GM19324 (cell line): ENCODE measurements around the gene GAN.

Experiments
- ATAC-seq: cut with Tn5 transposase; IDR thresholded peaks from one replicate; pipeline ENCODE4 v1.9.1; 2021; ENCODE audit warnings: mild to moderate bottlenecking, moderate library complexity; ENCODE audit not compliant: unreplicated experiment, low FRiP score

The GAN gene

GRCh38 chr16:81350306-81350615 lies 35.5 kb downstream of the GAN start:
- ATAC-seq: no peak

- ATAC-seq: no peak
These were observed 39.1 kb downstream of the GAN start for GRCh38 chr16:81353895-81354294.

GRCh38 chr16:81357711-81358260 lies 43.0 kb downstream of the GAN start:
- ATAC-seq: no peak

GRCh38 chr16:81358860-81359259 lies 44.1 kb downstream of the GAN start:
- ATAC-seq: no peak

GRCh38 chr16:81360135-81360534 lies 45.4 kb downstream of the GAN start:
- ATAC-seq: no peak

- no peak for ATAC-seq
These were observed 51.0 kb downstream of the GAN start for GRCh38 chr16:81365731-81366130.

GRCh38 chr16:81366316-81366932 lies 51.7 kb downstream of the GAN start:
- ATAC-seq: no peak

GRCh38 chr16:81367821-81368220 lies 53.1 kb downstream of the GAN start:
- no peak for ATAC-seq

- ATAC-seq: no peak
These were observed 55.2 kb downstream of the GAN start for GRCh38 chr16:81369888-81370504.

- no peak for ATAC-seq
These were observed 56.3 kb downstream of the GAN start for GRCh38 chr16:81371106-81371505.

- no peak for ATAC-seq
These were observed 59.8 kb downstream of the GAN start for GRCh38 chr16:81374550-81374949.

- ATAC-seq: no peak
These were observed 62.1 kb downstream of the GAN start for GRCh38 chr16:81376880-81377279.

GRCh38 chr16:81378049-81378448 lies 63.3 kb downstream of the GAN start:
- ATAC-seq: no peak

GRCh38 chr16:81380932-81381331 lies 66.2 kb downstream of the GAN start:
- ATAC-seq: no peak

- ATAC-seq: no peak
These were observed 69.2 kb downstream of the GAN start for GRCh38 chr16:81384006-81384405.

- ATAC-seq: no peak
These were observed 70.4 kb downstream of the GAN start for GRCh38 chr16:81385031-81385756.

GRCh38 chr16:81388357-81388756 lies 73.6 kb downstream of the GAN start:
- no peak for ATAC-seq

- no peak for ATAC-seq
These were observed 76.1 kb downstream of the GAN start for GRCh38 chr16:81390840-81391239.

GRCh38 chr16:81392011-81392410 lies 77.2 kb downstream of the GAN start:
- no peak for ATAC-seq

- no peak for ATAC-seq
These were observed 79.7 kb downstream of the GAN start for GRCh38 chr16:81394416-81394815.

GRCh38 chr16:81394966-81395655 lies 80.3 kb downstream of the GAN start:
- no peak for ATAC-seq
